Osteoblast (primary cell): ENCODE data around the gene TMEM39A. TPM values are rescaled to one million over a fixed set of nuclear protein-coding genes. Genes with fewer than 3 reads are reported as not detected.

ENCODE experiments used
- DNase-seq: peaks from one replicate; pipeline ENCODE4 v3.0.0; 2011; ENCODE audit warnings: low spot score, mixed read lengths; ENCODE audit not compliant: insufficient read length; ENCODE audit errors: missing footprints
- H2AFZ ChIP-seq: 2 replicates; pipeline ENCODE4 v1.6.0; 2011; ENCODE audit warnings: mild to moderate bottlenecking, low read length
- H3K27ac ChIP-seq: 2 replicates; pipeline ENCODE4 v1.5.1; 2011; ENCODE audit warnings: mild to moderate bottlenecking, low read depth, low read length, moderate library complexity
- H3K27me3 ChIP-seq: 2 replicates; pipeline ENCODE4 v1.6.0; 2012; ENCODE audit warnings: mild to moderate bottlenecking, control low read depth, inconsistent platforms, low read length, moderate library complexity; ENCODE audit not compliant: insufficient read depth
- H3K36me3 ChIP-seq: 2 replicates; pipeline ENCODE4 v1.5.1; 2011; ENCODE audit warnings: mild to moderate bottlenecking, low read length, control low read depth, moderate library complexity; ENCODE audit not compliant: insufficient read depth
- H3K4me1 ChIP-seq: 2 replicates; pipeline ENCODE4 v1.5.1; 2011; ENCODE audit warnings: mild to moderate bottlenecking, low read length, control low read depth, moderate library complexity; ENCODE audit not compliant: insufficient read depth
- H3K4me2 ChIP-seq: 2 replicates; pipeline ENCODE4 v1.6.0; 2011; ENCODE audit warnings: mild to moderate bottlenecking, low read length; ENCODE audit not compliant: insufficient read depth
- H3K4me3 ChIP-seq: fragments of 200-600 bp; sonication (generic); 3 replicates; pipeline ENCODE4 v1.5.1; 2012; ENCODE audit warnings: mild to moderate bottlenecking, low read length, inconsistent platforms; ENCODE audit not compliant: insufficient read depth
- H3K79me2 ChIP-seq: 2 replicates; pipeline ENCODE4 v1.6.0; 2012; ENCODE audit warnings: mild to moderate bottlenecking, low read length, control low read depth, inconsistent platforms; ENCODE audit not compliant: insufficient read depth
- H3K9me3 ChIP-seq: 2 replicates; pipeline ENCODE4 v1.5.1; 2011; ENCODE audit warnings: low read depth, low read length, control low read depth
- H4K20me1 ChIP-seq: 2 replicates; pipeline ENCODE4 v1.6.0; 2012; ENCODE audit warnings: mild to moderate bottlenecking, low read length, control low read depth; ENCODE audit not compliant: insufficient read depth
- total RNA-seq: library from RNA; depleted of rRNA; stranded (reverse); fragments of >200 nt; gene quantifications from 2 replicates; pipeline ENCODE4 v1.2.3, GENCODE V29; 2012
- TF ChIP-seq, protein P1 (sequence below): IDR thresholded peaks from 2 replicates; pipeline ENCODE4 v1.5.1; 2011; ENCODE audit warnings: mild to moderate bottlenecking, low read depth, low read length, moderate library complexity; ENCODE audit errors: extremely low read depth

Gene TMEM39A
- total RNA-seq, 1 donor = 53.2 TPM

DNA sequence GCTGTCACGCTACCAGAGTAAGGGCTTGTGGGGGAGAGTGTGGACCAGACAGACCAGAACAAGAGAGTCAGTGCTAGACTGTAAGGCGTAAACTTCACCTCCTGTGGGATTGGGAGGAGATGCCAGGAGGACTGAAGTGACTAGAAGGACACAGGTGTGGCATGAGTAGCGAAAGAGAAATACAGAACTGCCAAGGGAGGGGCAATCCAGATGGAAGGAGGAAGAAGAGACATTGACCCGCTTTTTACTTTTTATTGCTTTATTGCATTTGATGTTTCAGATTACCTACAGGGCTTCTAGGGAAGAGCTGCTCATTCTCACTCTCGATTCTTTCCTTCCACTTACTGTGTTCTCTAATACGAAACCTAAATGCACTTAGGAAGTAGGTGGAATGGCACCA is 7.5 kb upstream of the TMEM39A start:
- peaks cover 6% of the 10 kb centered on the region for H3K4me1 ChIP-seq
- H4K20me1 ChIP-seq = no peaks in the 10 kb centered on the region
- H3K4me3 ChIP-seq = no peak overlapping the region
- peaks cover 11% of the 10 kb centered on the region for H3K36me3 ChIP-seq
- DNase-seq = no peak
- H3K27me3 ChIP-seq = no peaks in the 10 kb centered on the region
- no peak overlapping the region for H3K4me2 ChIP-seq
- TF ChIP-seq, protein P1, sequence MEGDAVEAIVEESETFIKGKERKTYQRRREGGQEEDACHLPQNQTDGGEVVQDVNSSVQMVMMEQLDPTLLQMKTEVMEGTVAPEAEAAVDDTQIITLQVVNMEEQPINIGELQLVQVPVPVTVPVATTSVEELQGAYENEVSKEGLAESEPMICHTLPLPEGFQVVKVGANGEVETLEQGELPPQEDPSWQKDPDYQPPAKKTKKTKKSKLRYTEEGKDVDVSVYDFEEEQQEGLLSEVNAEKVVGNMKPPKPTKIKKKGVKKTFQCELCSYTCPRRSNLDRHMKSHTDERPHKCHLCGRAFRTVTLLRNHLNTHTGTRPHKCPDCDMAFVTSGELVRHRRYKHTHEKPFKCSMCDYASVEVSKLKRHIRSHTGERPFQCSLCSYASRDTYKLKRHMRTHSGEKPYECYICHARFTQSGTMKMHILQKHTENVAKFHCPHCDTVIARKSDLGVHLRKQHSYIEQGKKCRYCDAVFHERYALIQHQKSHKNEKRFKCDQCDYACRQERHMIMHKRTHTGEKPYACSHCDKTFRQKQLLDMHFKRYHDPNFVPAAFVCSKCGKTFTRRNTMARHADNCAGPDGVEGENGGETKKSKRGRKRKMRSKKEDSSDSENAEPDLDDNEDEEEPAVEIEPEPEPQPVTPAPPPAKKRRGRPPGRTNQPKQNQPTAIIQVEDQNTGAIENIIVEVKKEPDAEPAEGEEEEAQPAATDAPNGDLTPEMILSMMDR = no peak
- H3K79me2 ChIP-seq = peaks cover 4% of the 10 kb centered on the region
- H3K27ac ChIP-seq = no peak overlapping the region
- H2AFZ ChIP-seq = no peak overlapping the region
- no peaks in the 10 kb centered on the region for H3K9me3 ChIP-seq

DNA sequence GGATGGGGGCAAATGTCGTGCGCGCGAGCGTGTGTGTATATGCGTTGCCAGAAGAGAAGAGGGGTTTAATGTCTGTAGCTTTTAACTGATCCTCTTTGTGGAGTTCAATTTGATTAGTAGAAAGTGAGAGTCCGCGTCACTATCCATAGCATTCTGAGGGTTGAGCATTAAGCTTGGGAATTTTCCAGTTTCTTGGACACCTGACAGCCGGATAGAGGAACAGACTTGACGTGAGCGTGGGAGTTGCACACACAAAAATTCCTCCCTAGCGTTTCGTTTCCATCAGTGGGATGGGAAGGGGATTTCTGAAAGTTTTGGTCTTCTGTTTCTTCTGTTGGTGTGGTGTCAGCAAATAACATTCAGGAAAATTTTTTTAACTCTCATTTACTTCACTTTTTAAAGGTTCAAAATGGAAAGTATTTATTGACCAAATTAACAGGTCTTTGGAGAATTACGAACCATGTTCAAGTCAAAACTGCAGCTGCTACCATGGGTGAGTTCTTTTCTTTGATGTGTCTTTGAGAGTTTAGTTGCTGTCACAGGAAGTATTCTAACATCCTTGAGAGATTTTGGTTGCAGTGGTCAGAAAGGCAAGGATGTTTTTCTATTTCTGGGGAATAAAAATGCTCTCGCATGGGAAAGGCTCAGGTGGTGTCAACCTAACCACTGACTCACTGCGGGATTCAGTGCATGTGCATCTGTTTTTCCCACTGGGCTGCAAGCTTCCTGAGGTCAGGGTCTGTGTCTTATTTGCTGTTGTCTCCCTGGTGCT is 6.2 kb upstream of the TMEM39A start:
- Histone ChIP-seq H2AFZ (peak overlapping the region; percentile 95), H3K27ac (peak overlapping the region; percentile 59), H3K79me2 (peaks cover 4% of the 10 kb centered on the region), H3K4me2 (peak overlapping the region; percentile 92), H4K20me1 (no peaks in the 10 kb centered on the region), H3K4me3 (peak overlapping the region; percentile 80), H3K36me3 (peaks cover 11% of the 10 kb centered on the region), H3K27me3 (no peaks in the 10 kb centered on the region), H3K4me1 (peaks cover 6% of the 10 kb centered on the region), H3K9me3 (no peaks in the 10 kb centered on the region)
- peak; percentile 62 for DNase-seq
- TF ChIP-seq, protein P1 = no peak

DNA sequence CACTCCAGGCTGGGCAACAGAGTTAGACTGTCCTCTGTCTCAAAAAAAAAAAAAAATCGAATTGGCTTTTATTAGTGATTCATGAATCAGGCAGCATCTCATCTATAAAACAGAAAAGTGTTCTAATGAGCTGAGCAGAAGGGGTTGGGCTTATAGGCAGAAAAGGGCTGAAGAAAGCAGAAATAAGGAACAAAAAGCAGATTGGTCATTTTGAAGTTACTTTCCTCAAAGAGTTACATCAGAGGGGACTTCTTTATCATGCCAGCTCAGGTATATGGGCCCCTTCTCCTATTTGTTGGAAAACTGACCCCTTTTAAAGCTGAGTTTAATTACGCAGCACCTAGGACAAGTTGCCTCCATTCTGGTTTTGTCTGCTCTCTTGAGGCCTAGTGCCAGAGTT is 4.6 kb upstream of the TMEM39A start:
- H3K79me2 ChIP-seq = peaks cover 8% of the 10 kb centered on the region
- H3K4me1 ChIP-seq = peaks cover 11% of the 10 kb centered on the region
- H3K36me3 ChIP-seq = peaks cover 11% of the 10 kb centered on the region
- H3K27ac ChIP-seq = peak overlapping the region; percentile 59
- no peaks in the 10 kb centered on the region for H4K20me1 ChIP-seq
- H3K4me2 ChIP-seq = peak overlapping the region; percentile 92
- TF ChIP-seq, protein P1 = no peak
- peak overlapping the region; percentile 95 for H2AFZ ChIP-seq
- no peaks in the 10 kb centered on the region for H3K27me3 ChIP-seq
- peak overlapping the region; percentile 80 for H3K4me3 ChIP-seq
- no peak for DNase-seq
- no peaks in the 10 kb centered on the region for H3K9me3 ChIP-seq

DNA sequence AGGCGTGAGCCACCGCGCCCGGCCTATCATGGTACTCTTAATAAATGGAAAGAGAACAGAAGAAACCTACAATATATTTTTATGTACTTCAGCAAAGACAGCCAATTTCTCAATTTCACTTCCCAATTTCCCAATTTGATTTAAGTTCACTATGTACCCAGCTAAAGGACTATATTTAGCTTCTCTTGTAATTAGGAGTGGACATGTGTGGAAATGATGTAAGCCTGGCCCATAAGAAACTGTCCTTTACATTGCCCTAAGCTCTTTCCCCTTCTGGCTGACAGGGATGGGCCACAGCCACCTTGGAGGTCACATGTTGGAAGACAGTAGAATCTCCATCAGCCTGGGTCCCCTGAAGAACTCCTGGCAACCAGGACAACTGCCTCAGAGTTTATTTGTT is 6.2 kb downstream of the TMEM39A start:
- peaks cover 43% of the 10 kb centered on the region for H4K20me1 ChIP-seq

More for the DNA sequence above, 6.2 kb downstream of the TMEM39A start:
- peaks cover 96% of the 10 kb centered on the region for H3K36me3 ChIP-seq
- H3K79me2 ChIP-seq = peaks cover 82% of the 10 kb centered on the region
- no peaks in the 10 kb centered on the region for H3K9me3 ChIP-seq
- H3K4me3 ChIP-seq = no peak overlapping the region
- DNase-seq = no peak
- H3K4me2 ChIP-seq = no peak overlapping the region
- no peaks in the 10 kb centered on the region for H3K27me3 ChIP-seq
- TF ChIP-seq, protein P1 = no peak
- peaks cover 21% of the 10 kb centered on the region for H3K4me1 ChIP-seq
- no peak overlapping the region for H2AFZ ChIP-seq
- no peak overlapping the region for H3K27ac ChIP-seq
